AG04449 (cell line): ENCODE results near the gene LYPLAL1.

Experiments used
- CTCF ChIA-PET: fragments of 350-600 bp; formaldehyde crosslinking; extraction: SDS; loops from one replicate; lab custom pipeline; 2021; ENCODE audit warnings: antibody characterized with exemption; lab: Yijun Ruan, JAX
- POLR2A ChIA-PET: fragments of 400-600, 350-600 bp; formaldehyde crosslinking; extraction: SDS; loops from one replicate; lab custom pipeline; 2020; ENCODE audit warnings: antibody characterized with exemption, inconsistent platforms; lab: Yijun Ruan, JAX
- DNase-seq: peaks from one replicate; pipeline ENCODE4 v3.0.0-alpha.2; 2010; ENCODE audit warnings: low read depth, low spot score
- H3K4me3 ChIP-seq: 2 replicates; pipeline ENCODE4 v1.5.1; 2011; ENCODE audit warnings: low read depth, mild to moderate bottlenecking, control low read depth, low read length
- TF ChIP-seq, protein P1 (sequence below): IDR thresholded peaks from one replicate; pipeline ENCODE4 v1.5.1; 2011; ENCODE audit warnings: mild to moderate bottlenecking, moderate library complexity, low read length, control low read depth, inconsistent platforms; ENCODE audit not compliant: insufficient read depth; ENCODE audit errors: missing control alignments

Gene LYPLAL1

DNA sequence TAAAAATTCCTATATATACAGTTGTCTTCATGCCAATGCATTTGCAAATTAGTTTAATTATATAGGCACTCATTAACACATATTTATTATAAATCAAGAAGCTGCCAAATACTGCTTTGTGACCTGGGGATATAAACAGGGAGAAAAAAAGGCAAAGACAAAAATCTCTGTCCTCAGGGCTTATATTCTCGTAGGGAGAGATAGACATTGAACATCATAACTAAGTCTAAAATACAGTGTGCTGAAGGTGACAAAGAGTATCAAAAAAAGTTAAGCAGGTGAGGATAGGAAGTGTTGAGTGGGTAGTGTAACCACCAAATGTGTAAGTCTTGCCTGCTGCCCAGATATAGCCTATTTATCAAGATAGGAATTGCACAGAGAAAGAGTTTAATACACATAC, 40.7 kb upstream of the LYPLAL1 start:
- POLR2A ChIA-PET: no interaction called here
- CTCF ChIA-PET: no interaction called here
- H3K4me3 ChIP-seq: no peak overlapping the region
- TF ChIP-seq, protein P1, sequence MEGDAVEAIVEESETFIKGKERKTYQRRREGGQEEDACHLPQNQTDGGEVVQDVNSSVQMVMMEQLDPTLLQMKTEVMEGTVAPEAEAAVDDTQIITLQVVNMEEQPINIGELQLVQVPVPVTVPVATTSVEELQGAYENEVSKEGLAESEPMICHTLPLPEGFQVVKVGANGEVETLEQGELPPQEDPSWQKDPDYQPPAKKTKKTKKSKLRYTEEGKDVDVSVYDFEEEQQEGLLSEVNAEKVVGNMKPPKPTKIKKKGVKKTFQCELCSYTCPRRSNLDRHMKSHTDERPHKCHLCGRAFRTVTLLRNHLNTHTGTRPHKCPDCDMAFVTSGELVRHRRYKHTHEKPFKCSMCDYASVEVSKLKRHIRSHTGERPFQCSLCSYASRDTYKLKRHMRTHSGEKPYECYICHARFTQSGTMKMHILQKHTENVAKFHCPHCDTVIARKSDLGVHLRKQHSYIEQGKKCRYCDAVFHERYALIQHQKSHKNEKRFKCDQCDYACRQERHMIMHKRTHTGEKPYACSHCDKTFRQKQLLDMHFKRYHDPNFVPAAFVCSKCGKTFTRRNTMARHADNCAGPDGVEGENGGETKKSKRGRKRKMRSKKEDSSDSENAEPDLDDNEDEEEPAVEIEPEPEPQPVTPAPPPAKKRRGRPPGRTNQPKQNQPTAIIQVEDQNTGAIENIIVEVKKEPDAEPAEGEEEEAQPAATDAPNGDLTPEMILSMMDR: no peak
- DNase-seq: no peak

DNA sequence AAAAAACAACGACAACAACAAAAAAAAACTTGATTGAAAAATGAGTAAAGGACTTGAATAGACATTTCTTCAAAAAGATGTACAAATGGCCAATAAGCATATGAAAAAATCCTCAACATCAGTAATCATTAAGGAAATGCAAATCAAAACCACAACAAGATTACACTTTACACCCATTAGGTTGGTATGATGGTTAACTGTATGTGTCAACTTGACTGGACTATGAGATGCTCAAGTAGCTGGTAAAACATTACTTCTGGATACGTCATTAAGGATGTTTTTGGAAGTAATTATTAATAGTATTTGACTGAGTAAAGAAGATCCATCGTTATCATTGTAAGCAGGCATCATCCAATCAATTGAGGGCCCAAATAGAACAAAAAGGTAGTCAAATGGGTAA, 34.9 kb upstream of the LYPLAL1 start:
- POLR2A ChIA-PET: no interaction called here
- CTCF ChIA-PET: no interaction called here

GRCh38 chr1:219140303-219140877, 33.3 kb upstream of the LYPLAL1 start:
- DNase-seq: no peak
- ChIA-PET POLR2A (no interaction called here), CTCF (interaction anchor here (0.8 kb wide), 1 partner anchor 10 kb away, joined by 4 read pairs; no protein-coding TSS in a partner anchor)
- TF ChIP-seq, protein P1: no peak
- no peak overlapping the region for H3K4me3 ChIP-seq

More for the DNA sequence above, 34.9 kb upstream of the LYPLAL1 start:
- DNase-seq: no peak
- no peak overlapping the region for H3K4me3 ChIP-seq
- TF ChIP-seq, protein P1: no peak

DNA sequence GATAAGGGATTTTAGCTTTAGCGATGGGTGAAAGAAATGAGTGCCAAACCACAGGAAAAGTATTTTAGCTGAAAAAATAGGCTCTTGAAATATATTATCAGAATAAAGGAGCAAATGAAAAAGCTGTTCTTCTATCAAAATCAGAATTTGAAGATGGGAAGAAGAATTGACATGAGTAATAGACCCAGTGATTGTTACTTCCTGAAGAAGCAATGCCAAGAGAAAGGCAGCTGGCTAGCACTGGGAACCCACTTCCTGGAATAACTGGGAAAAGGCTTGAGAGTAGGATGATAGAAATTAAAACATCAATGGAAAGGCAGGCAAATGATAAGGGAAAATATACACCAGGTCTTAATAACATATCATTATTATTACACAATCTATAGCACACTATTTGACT, 29.9 kb upstream of the LYPLAL1 start:
- ChIA-PET POLR2A (no interaction called here), CTCF (no interaction called here)
- DNase-seq: no peak
- no peak overlapping the region for H3K4me3 ChIP-seq
- TF ChIP-seq, protein P1: no peak

GRCh38 chr1:219144658-219145315, 28.9 kb upstream of the LYPLAL1 start:
- ChIA-PET CTCF (no interaction called here), POLR2A (no interaction called here)
- no peak overlapping the region for H3K4me3 ChIP-seq
- TF ChIP-seq, protein P1: no peak
- no peak for DNase-seq

GRCh38 chr1:219147571-219148019, 26.1 kb upstream of the LYPLAL1 start:
- CTCF ChIA-PET: no interaction called here
- TF ChIP-seq, protein P1: no peak
- POLR2A ChIA-PET: no interaction called here
- DNase-seq: no peak
- H3K4me3 ChIP-seq: no peak overlapping the region
